ENCODE measurements around the gene RILPL2. TPM values are rescaled to one million over a fixed set of nuclear protein-coding genes. Genes with fewer than 3 reads are reported as not detected.
"Not testable (repeated sequence)": the region's sequence is repeated elsewhere in the genome, so short reads cannot be mapped to it uniquely, and the experiment has no call there.

RILPL2 gene
- total RNA-seq, 1 donor from 2014 or later = 2.2 TPM

DNA sequence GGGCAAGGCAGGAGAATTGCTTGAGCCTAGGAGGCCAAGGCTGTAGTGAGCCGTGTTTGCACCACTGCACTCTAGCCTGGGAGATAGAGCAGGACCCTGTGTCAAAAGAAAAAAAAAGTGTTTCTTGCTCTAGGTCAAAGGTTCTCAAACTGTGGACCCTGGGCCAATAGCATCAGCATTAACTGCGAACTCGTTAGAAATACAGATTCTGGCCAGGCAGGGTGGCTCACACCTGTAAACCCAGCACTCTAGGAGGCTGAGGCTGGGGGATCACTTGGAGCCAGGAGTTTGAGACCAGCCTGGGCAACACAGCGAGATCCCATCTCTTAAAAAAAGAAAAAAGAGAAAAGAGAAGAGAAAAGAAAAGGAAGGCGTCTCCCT is 858 bp downstream of the RILPL2 start:
- intact Hi-C loops (cut with micrococcal nuclease) = no loop called here
- TF ChIP-seq, protein P1, sequence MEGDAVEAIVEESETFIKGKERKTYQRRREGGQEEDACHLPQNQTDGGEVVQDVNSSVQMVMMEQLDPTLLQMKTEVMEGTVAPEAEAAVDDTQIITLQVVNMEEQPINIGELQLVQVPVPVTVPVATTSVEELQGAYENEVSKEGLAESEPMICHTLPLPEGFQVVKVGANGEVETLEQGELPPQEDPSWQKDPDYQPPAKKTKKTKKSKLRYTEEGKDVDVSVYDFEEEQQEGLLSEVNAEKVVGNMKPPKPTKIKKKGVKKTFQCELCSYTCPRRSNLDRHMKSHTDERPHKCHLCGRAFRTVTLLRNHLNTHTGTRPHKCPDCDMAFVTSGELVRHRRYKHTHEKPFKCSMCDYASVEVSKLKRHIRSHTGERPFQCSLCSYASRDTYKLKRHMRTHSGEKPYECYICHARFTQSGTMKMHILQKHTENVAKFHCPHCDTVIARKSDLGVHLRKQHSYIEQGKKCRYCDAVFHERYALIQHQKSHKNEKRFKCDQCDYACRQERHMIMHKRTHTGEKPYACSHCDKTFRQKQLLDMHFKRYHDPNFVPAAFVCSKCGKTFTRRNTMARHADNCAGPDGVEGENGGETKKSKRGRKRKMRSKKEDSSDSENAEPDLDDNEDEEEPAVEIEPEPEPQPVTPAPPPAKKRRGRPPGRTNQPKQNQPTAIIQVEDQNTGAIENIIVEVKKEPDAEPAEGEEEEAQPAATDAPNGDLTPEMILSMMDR (IDR thresholded peaks at IDR 0.05; ENCODE audit: borderline replicate concordance) = no peak
- no peaks in the 10 kb centered on the region for H3K27me3 ChIP-seq (ENCODE audit: low read depth)
- peak overlapping the region; percentile 77 for H3K27ac ChIP-seq (replicated peaks)
- DNase-seq = no peak
- H3K4me3 ChIP-seq = peak overlapping the region; percentile 87
- no peaks in the 10 kb centered on the region for H3K9me3 ChIP-seq (replicated peaks)
- peaks cover 4% of the 10 kb centered on the region for H3K36me3 ChIP-seq
- peaks cover 55% of the 10 kb centered on the region for H3K4me1 ChIP-seq

DNA sequence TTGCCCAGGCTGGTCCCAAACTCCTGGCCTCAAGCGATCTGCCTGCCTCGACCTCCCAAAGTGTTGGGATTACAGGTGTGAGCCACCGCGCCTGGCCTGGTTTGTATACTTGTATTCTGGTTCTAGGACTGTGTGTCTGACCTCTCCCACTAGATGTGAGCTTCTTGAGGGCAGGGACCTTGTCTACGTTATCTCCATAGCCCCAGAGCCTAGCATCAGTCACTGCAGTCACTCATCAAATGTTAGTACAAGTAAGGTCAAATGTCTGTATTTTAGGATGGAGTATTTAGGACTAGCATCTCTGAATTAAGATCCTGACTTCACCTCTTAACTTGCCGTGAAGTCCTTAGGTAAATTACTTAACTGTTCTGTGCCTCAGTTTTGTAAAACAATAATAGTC is 2.9 kb downstream of the RILPL2 start:
- intact Hi-C loops (cut with micrococcal nuclease) = no loop called here
- H3K27ac ChIP-seq (replicated peaks) = no peak overlapping the region
- peaks cover 55% of the 10 kb centered on the region for H3K4me1 ChIP-seq
- no peak for DNase-seq
- peak overlapping the region; percentile 87 for H3K4me3 ChIP-seq
- peaks cover 21% of the 10 kb centered on the region for H3K36me3 ChIP-seq
- no peaks in the 10 kb centered on the region for H3K9me3 ChIP-seq (replicated peaks)
- no peaks in the 10 kb centered on the region for H3K27me3 ChIP-seq (ENCODE audit: low read depth)
- TF ChIP-seq, protein P1 (IDR thresholded peaks at IDR 0.05; ENCODE audit: borderline replicate concordance) = no peak

DNA sequence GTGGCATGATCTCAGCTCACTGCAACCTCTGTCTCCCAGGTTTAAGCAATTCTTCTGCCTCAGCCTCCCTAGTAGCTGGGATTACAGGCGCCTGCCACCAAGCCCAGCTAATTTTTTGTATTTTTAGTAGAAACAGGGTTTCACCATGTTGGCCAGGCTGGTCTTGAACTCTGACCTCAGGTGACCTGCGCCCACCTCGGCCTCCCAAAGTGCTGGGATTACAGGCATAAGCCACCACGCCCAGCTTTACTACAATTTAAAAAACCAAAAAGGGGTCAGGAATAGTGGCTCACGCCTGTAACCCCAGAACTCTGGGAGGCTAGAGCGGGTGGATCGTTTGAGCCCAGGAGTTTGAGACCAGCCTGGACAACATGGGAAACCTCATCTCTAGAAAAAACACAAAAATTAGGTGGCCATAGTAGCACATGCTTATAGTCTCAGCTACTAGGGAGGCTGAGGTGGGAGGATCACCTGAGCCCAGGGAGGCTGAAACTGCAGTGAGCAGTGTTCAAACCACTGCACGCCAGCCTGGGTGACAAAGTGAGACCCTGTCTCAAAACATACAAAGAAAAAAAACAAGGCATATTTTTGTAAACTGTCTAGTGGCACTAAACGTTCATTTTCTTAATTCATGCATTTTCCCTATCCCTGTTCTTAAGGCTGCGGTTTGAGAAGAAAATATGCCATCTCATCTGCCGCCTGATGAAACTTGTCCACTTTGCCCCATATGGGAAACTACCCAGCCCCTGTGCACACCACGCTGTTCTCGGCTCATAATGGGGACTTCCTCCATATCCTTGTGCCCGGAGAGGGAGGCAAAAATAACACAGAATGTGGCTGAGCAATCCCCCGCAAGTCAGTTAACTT is 4.3 kb downstream of the RILPL2 start:
- H3K36me3 ChIP-seq = peaks cover 36% of the 10 kb centered on the region
- intact Hi-C loops (cut with micrococcal nuclease); DNase-seq; H3K9me3 ChIP-seq (replicated peaks); H3K27me3 ChIP-seq (ENCODE audit: low read depth): not testable (repeated sequence)
- peak overlapping the region; percentile 27 for H3K27ac ChIP-seq (replicated peaks)
- peaks cover 53% of the 10 kb centered on the region for H3K4me1 ChIP-seq
- H3K4me3 ChIP-seq = peak overlapping the region; percentile 87

DNA sequence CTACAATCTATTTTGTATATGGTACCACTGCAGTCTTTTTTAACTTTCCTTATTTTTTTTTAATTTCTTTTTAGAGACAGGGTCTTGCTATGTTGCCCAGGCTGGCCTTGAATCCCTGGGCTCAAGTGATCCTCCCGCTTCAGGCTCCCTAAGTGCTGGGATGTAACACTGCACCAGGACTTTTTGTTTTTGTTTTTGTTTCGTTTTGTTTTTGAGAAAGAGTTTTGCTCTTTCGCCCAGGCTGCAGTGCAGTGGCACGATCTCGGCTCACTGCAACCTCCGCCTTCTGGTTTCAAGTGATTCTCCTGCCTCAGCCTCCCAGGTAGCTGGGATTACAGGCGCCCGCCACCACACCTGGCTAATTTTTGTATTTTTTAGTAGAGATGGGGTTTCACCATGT is 7.4 kb downstream of the RILPL2 start:
- H3K4me1 ChIP-seq = peaks cover 23% of the 10 kb centered on the region
- intact Hi-C loops (cut with micrococcal nuclease); H3K27me3 ChIP-seq (ENCODE audit: low read depth); DNase-seq; H3K9me3 ChIP-seq (replicated peaks); H3K4me3 ChIP-seq; H3K27ac ChIP-seq (replicated peaks): not testable (repeated sequence)
- peaks cover 41% of the 10 kb centered on the region for H3K36me3 ChIP-seq

DNA sequence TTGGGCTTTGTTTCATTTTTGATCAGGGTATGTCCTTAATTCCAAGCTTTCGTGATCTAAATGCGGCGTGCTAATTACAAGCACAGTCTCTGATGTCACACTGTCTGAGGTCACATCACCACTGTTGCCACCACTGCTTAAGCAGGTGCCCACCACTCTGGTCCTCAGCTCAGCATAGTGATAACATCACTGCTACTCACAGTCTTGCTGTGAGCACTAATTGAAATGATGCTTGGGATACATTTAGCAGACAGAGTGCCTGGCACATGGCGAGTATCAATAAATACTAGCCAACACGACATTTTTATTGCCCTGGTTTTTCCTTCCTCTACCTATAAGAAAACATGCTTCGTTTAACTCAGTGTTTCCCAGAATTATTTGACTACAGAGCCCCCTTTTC is 7.9 kb downstream of the RILPL2 start:
- Histone ChIP-seq H3K4me1 (peaks cover 18% of the 10 kb centered on the region), H3K4me3 (no peak overlapping the region), H3K27me3 (ENCODE audit: low read depth) (no peaks in the 10 kb centered on the region), H3K27ac (replicated peaks) (no peak overlapping the region), H3K9me3 (replicated peaks) (no peaks in the 10 kb centered on the region), H3K36me3 (peaks cover 41% of the 10 kb centered on the region)
- TF ChIP-seq, protein P1 (IDR thresholded peaks at IDR 0.05; ENCODE audit: borderline replicate concordance) = no peak
- intact Hi-C loops (cut with micrococcal nuclease) = no loop called here
- no peak for DNase-seq

DNA sequence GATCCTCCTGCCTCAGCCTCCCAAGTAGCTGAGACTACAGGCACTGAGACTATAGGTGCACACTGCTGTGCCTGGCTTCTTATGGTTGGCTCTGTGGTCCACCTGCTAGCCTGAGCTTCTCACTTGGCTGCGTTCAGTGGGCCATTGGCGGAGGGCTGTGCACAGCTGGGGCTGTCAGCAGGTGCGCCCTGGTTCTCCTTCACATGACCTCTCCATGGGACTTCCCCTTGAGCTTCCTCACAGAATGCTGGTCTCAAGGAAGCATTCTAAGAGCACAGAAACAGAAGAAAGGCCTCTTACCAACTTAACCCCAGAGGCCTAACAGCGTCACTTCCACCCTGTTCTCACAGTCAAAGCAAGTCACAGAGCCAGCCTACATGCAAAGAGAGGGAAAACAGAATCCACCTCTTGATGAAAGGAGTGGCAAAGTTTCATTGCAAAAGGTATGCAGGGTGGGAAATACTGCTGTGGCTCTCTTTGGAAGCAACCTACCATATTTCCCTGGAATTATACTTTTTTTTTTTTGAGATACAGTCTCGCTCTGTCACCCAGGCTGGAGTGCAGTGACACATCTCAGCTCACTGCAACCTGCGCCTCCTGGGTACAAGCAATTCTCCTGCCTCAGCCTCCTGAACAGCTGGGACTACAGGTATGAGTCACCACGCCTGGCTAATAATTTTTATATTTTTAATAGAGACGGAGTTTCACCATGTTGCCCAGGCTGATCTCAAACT is 9.3 kb downstream of the RILPL2 start:
- H3K27ac ChIP-seq (replicated peaks) = no peak overlapping the region

More for the DNA sequence above, 9.3 kb downstream of the RILPL2 start:
- TF ChIP-seq, protein P1 (IDR thresholded peaks at IDR 0.05; ENCODE audit: borderline replicate concordance) = no peak
- peaks cover 4% of the 10 kb centered on the region for H3K4me1 ChIP-seq
- H3K9me3 ChIP-seq (replicated peaks) = no peaks in the 10 kb centered on the region
- no peak overlapping the region for H3K4me3 ChIP-seq
- H3K27me3 ChIP-seq (ENCODE audit: low read depth) = no peaks in the 10 kb centered on the region
- DNase-seq = no peak
- H3K36me3 ChIP-seq = peaks cover 52% of the 10 kb centered on the region
- intact Hi-C loops (cut with micrococcal nuclease) = no loop called here

Measured in left ventricle myocardium inferior (tissue), 1 donor.